Heart left ventricle (tissue), 13 donors: ENCODE results near the gene BDH1.

Source experiments
- CTCF ChIP-seq, 12 donors: fragments of 200-600 bp; sonication (generic) in 4 of 12; IDR thresholded peaks; one replicate each; pipeline versions ENCODE4 v1.5.0 to v1.8.0; 2018 to 2022; ENCODE audit warnings: antibody characterized with exemption in 12 of 12, mild to moderate bottlenecking in 5 of 12
- POLR2A ChIP-seq, 2 donors: fragments of 450-650 bp; IDR thresholded peaks; one replicate each; pipeline ENCODE4 v1.6.1; 2017; ENCODE audit warnings: antibody characterized with exemption in 2 of 2, mild to moderate bottlenecking in 2 of 2, moderate library complexity in 2 of 2
- donor health status: ischemic (EF 13 %, LVEDD 7.1; RV severe dilation, severe dysfunction).
- donor health status: DM: no; HTN: yes; CAD: no.
- donor health status: DM: no; HTN: no; CAD: no.
- donor health status: ischemic (EF 25% LVEDD 6.9; RV normal size, moderate dysfunction).
- donor health status: ischemic (EF 25% LVEDD 5.7; RV mildly dilated, moderate dysfunction).
- donor health status: ischemic (EF 35%, LVEDD 5.7; RV mildly dilated, moderate dysfunction).
- donor health status: nonischemic (EF 11% LVEDD 7.7; RV severe dilation, severe dysfunction).
- donor health status: DM: yes; HTN: yes; CAD: no.
- donor health status: PGD.
- donor health status: ischemic (EF 29% LVEDD 5.4; RV normal size, mild dysfunction).
- donor health status: nonischemic (EF 23%, LVEDD 6.1; RV moderate dilation, normal function).

DNA sequence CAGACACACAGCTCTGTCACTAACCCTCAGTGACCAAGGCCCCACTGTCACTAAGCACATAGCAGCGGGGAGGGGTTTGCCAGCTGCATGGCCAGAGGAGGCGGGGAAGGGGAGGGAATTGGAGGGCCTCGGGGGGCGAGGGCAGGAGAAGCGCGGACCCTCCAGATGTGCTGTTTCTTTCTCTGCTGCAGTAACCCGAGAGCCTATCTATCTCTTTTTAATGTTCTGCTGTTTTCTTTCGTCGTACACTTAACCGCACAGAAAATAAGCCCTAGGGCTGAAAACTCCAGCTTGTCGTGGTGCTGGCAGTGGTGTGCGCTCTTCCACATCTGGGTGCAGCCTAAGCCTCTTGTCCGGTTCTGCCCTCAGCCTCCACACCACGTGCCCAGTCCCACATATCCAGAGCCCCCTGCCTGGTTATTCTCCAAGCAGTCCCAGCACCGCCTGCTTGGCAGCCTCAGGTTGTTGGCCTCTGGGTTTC, 51.1 kb downstream of the BDH1 start:
- TF ChIP-seq CTCF (IDR thresholded peaks at IDR 0.05) (no peak), POLR2A (IDR thresholded peaks at IDR 0.05) (no peak)
